Measurements from ENCODE around the gene NTM.

The NTM gene

GRCh38 chr11:131754671-131755070, 384.3 kb downstream of the NTM start:
- no peak for TF ChIP-seq CTCF (IDR thresholded peaks at IDR 0.05)
- no peak for TF ChIP-seq ZFX (IDR thresholded peaks at IDR 0.05; ENCODE audit: borderline replicate concordance)

GRCh38 chr11:131756479-131757110, 386.2 kb downstream of the NTM start:
- no peak for TF ChIP-seq ZFX (IDR thresholded peaks at IDR 0.05; ENCODE audit: borderline replicate concordance)
- TF ChIP-seq CTCF (IDR thresholded peaks at IDR 0.05), result no peak
- H3K27ac ChIP-seq, result no peak overlapping the region

More at GRCh38 chr11:131754671-131755070, 384.3 kb downstream of the NTM start:
- no peak overlapping the region for H3K27ac ChIP-seq

- TF ChIP-seq ZFX (IDR thresholded peaks at IDR 0.05; ENCODE audit: borderline replicate concordance) (no peak), CTCF (IDR thresholded peaks at IDR 0.05) (no peak)
- H3K27ac ChIP-seq, result no peak overlapping the region
Measured at GRCh38 chr11:131758726-131759125, 388.3 kb downstream of the NTM start.

GRCh38 chr11:131759140-131759539, 388.7 kb downstream of the NTM start:
- no peak for TF ChIP-seq ZFX (IDR thresholded peaks at IDR 0.05; ENCODE audit: borderline replicate concordance)
- no peak for TF ChIP-seq CTCF (IDR thresholded peaks at IDR 0.05)
- no peak overlapping the region for H3K27ac ChIP-seq

- TF ChIP-seq ZFX (IDR thresholded peaks at IDR 0.05; ENCODE audit: borderline replicate concordance) (no peak), CTCF (IDR thresholded peaks at IDR 0.05) (no peak)
- H3K27ac ChIP-seq, result no peak overlapping the region
Measured at GRCh38 chr11:131760091-131761061, 390.0 kb downstream of the NTM start.

- H3K27ac ChIP-seq, result no peak overlapping the region
- TF ChIP-seq CTCF (IDR thresholded peaks at IDR 0.05) (0 out of 2 replicates have a peak, but pooled peaks have one; percentile 3), ZFX (IDR thresholded peaks at IDR 0.05; ENCODE audit: borderline replicate concordance) (no peak)
Measured at GRCh38 chr11:131762346-131763110, 392.1 kb downstream of the NTM start.
